Measurements from ENCODE around the gene AUTS2. TPM values are rescaled to one million over a fixed set of nuclear protein-coding genes. Genes with fewer than 3 reads are reported as not detected.

Gene AUTS2
- total and polyA plus RNA-seq, 2 of the 8 experiments (the other 6 are each of a cell fraction or from before 2014, with no cell fraction given) = 25.9 to 101 TPM

DNA sequence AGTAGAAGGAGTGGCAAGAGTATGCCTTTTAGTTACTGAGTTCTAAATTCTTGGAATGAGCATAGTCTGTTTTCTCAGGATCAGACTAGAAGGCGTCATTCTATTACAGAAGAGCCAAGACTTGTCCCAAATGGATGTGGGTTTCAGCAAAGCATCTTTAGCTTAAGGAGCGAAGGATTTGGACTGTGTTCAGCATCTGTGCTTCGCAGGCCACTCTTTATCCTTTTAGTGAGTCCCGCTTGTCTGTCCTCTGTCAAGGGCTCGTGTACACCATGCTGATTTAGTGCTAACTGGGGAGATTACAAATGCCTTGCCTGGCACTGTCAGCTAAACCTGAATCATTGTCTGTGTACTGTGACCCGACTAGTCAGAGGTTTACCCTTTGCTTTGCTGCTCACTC lies 465.7 kb downstream of the AUTS2 start (continued):
- TF ChIP-seq, protein P1, sequence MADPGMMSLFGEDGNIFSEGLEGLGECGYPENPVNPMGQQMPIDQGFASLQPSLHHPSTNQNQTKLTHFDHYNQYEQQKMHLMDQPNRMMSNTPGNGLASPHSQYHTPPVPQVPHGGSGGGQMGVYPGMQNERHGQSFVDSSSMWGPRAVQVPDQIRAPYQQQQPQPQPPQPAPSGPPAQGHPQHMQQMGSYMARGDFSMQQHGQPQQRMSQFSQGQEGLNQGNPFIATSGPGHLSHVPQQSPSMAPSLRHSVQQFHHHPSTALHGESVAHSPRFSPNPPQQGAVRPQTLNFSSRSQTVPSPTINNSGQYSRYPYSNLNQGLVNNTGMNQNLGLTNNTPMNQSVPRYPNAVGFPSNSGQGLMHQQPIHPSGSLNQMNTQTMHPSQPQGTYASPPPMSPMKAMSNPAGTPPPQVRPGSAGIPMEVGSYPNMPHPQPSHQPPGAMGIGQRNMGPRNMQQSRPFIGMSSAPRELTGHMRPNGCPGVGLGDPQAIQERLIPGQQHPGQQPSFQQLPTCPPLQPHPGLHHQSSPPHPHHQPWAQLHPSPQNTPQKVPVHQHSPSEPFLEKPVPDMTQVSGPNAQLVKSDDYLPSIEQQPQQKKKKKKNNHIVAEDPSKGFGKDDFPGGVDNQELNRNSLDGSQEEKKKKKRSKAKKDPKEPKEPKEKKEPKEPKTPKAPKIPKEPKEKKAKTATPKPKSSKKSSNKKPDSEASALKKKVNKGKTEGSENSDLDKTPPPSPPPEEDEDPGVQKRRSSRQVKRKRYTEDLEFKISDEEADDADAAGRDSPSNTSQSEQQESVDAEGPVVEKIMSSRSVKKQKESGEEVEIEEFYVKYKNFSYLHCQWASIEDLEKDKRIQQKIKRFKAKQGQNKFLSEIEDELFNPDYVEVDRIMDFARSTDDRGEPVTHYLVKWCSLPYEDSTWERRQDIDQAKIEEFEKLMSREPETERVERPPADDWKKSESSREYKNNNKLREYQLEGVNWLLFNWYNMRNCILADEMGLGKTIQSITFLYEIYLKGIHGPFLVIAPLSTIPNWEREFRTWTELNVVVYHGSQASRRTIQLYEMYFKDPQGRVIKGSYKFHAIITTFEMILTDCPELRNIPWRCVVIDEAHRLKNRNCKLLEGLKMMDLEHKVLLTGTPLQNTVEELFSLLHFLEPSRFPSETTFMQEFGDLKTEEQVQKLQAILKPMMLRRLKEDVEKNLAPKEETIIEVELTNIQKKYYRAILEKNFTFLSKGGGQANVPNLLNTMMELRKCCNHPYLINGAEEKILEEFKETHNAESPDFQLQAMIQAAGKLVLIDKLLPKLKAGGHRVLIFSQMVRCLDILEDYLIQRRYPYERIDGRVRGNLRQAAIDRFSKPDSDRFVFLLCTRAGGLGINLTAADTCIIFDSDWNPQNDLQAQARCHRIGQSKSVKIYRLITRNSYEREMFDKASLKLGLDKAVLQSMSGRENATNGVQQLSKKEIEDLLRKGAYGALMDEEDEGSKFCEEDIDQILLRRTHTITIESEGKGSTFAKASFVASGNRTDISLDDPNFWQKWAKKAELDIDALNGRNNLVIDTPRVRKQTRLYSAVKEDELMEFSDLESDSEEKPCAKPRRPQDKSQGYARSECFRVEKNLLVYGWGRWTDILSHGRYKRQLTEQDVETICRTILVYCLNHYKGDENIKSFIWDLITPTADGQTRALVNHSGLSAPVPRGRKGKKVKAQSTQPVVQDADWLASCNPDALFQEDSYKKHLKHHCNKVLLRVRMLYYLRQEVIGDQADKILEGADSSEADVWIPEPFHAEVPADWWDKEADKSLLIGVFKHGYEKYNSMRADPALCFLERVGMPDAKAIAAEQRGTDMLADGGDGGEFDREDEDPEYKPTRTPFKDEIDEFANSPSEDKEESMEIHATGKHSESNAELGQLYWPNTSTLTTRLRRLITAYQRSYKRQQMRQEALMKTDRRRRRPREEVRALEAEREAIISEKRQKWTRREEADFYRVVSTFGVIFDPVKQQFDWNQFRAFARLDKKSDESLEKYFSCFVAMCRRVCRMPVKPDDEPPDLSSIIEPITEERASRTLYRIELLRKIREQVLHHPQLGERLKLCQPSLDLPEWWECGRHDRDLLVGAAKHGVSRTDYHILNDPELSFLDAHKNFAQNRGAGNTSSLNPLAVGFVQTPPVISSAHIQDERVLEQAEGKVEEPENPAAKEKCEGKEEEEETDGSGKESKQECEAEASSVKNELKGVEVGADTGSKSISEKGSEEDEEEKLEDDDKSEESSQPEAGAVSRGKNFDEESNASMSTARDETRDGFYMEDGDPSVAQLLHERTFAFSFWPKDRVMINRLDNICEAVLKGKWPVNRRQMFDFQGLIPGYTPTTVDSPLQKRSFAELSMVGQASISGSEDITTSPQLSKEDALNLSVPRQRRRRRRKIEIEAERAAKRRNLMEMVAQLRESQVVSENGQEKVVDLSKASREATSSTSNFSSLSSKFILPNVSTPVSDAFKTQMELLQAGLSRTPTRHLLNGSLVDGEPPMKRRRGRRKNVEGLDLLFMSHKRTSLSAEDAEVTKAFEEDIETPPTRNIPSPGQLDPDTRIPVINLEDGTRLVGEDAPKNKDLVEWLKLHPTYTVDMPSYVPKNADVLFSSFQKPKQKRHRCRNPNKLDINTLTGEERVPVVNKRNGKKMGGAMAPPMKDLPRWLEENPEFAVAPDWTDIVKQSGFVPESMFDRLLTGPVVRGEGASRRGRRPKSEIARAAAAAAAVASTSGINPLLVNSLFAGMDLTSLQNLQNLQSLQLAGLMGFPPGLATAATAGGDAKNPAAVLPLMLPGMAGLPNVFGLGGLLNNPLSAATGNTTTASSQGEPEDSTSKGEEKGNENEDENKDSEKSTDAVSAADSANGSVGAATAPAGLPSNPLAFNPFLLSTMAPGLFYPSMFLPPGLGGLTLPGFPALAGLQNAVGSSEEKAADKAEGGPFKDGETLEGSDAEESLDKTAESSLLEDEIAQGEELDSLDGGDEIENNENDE (IDR thresholded peaks at IDR 0.05; ENCODE audit: insufficient replicate concordance, low read length) = no peak
- no peak for TF ChIP-seq HDAC6 (IDR thresholded peaks at IDR 0.05; ENCODE audit: low read depth, low read length)
- no peak for TF ChIP-seq CHD1 (IDR thresholded peaks at IDR 0.05; ENCODE audit: low read depth, low read length)
- TF ChIP-seq SP4 (IDR thresholded peaks at IDR 0.05; ENCODE audit: low read length) = no peak
- no peak for TF ChIP-seq CREB1 (IDR thresholded peaks at IDR 0.05)
- no peak for TF ChIP-seq FOSL1 (IDR thresholded peaks at IDR 0.05; ENCODE audit: insufficient read depth, low read depth, low read length)
- TF ChIP-seq, protein P2, sequence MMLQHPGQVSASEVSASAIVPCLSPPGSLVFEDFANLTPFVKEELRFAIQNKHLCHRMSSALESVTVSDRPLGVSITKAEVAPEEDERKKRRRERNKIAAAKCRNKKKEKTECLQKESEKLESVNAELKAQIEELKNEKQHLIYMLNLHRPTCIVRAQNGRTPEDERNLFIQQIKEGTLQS (IDR thresholded peaks at IDR 0.05; ENCODE audit: insufficient read depth, low read depth, low read length) = no peak
- no peak for TF ChIP-seq RAD21 (IDR thresholded peaks at IDR 0.05 in 1 of 2, conservative IDR thresholded peaks at IDR 0.05 in 1 of 2; ENCODE audit: low read depth in 2 of 2, low read length in 2 of 2)
- no peak for TF ChIP-seq RBBP5 (IDR thresholded peaks at IDR 0.05; ENCODE audit: borderline replicate concordance, low read depth, low read length)
- no peak for TF ChIP-seq CEBPB (IDR thresholded peaks at IDR 0.05; ENCODE audit: low read depth, low read length)
